Right ventricle myocardium superior (tissue), 1 donor: ENCODE results near the gene TOX3. TPM values are rescaled to one million over a fixed set of nuclear protein-coding genes. Genes with fewer than 3 reads are reported as not detected.

ENCODE experiments used
- ATAC-seq: fragments of 200-7000 bp; cut with Tn5 transposase; one replicate; pipeline ENCODE4 v1.9.1; 2020; ENCODE audit warnings: mild to moderate bottlenecking; ENCODE audit not compliant: poor library complexity
- DNase-seq: peaks from one replicate; pipeline ENCODE4 v3.0.0-alpha.2; 2020
- intact Hi-C: fragments of 100-400 bp; cut with DNase I; formaldehyde crosslinking; loops from one replicate; pipeline ENCODE4 v1.11.2; 2022
- total RNA-seq: library from RNA; stranded (reverse); fragmentation: NEBNext Ultra II Directional; extraction: Animal tissue kit (Norgen Biotek cat#: 25700); gene quantifications from one replicate; pipeline ENCODE4 v1.2.1, GENCODE V29; 2021
- donor health status: DM: no; HTN: yes; CAD: no; lungs with severe emphysema.

The TOX3 gene
- total RNA-seq, 1 donor from 2014 or later, result not detected

GRCh38 chr16:52568983-52569690 is 22.2 kb upstream of the TOX3 start:
- DNase-seq, result no peak
- ATAC-seq, result no peak
- intact Hi-C loops, result no loop called here

GRCh38 chr16:52568495-52568894 is 21.6 kb upstream of the TOX3 start:
- DNase-seq (no peak), ATAC-seq (no peak)
- intact Hi-C loops, result no loop called here

GRCh38 chr16:52567193-52567592 is 20.2 kb upstream of the TOX3 start:
- ATAC-seq (no peak), DNase-seq (no peak)
- intact Hi-C loops, result no loop called here

- intact Hi-C loops, result no loop called here
- DNase-seq (no peak), ATAC-seq (no peak)
These were observed 17.0 kb upstream of the TOX3 start for GRCh38 chr16:52563767-52564611.

GRCh38 chr16:52562770-52563169 is 15.8 kb upstream of the TOX3 start:
- DNase-seq, result no peak
- intact Hi-C loops, result no loop called here
- ATAC-seq, result no peak

- ATAC-seq, result no peak
- intact Hi-C loops, result no loop called here
- no peak for DNase-seq
These were observed 15.2 kb upstream of the TOX3 start for GRCh38 chr16:52561910-52562741.

- no peak for DNase-seq
- intact Hi-C loops, result no loop called here
- no peak for ATAC-seq
These were observed 11.5 kb upstream of the TOX3 start for GRCh38 chr16:52558448-52558847.

- intact Hi-C loops, result no loop called here
- ATAC-seq, result no peak
- no peak for DNase-seq
These were observed 10.3 kb upstream of the TOX3 start for GRCh38 chr16:52557236-52557635.

GRCh38 chr16:52556083-52556482 is 9.1 kb upstream of the TOX3 start:
- no peak for DNase-seq
- intact Hi-C loops, result no loop called here
- no peak for ATAC-seq

- no peak for DNase-seq
- intact Hi-C loops, result no loop called here
- no peak for ATAC-seq
These were observed 8.6 kb upstream of the TOX3 start for GRCh38 chr16:52555572-52555971.

- ATAC-seq (no peak), DNase-seq (no peak)
- intact Hi-C loops, result no loop called here
These were observed 7.4 kb upstream of the TOX3 start for GRCh38 chr16:52554334-52554733.

- intact Hi-C loops, result no loop called here
- ATAC-seq (no peak), DNase-seq (no peak)
These were observed 6.4 kb upstream of the TOX3 start for GRCh38 chr16:52553322-52553721.

- DNase-seq (no peak), ATAC-seq (no peak)
- intact Hi-C loops, result no loop called here
These were observed 5.7 kb upstream of the TOX3 start for GRCh38 chr16:52552643-52553042.

GRCh38 chr16:52549011-52549692 is 2.2 kb upstream of the TOX3 start:
- DNase-seq (no peak), ATAC-seq (no peak)
- intact Hi-C loops, result no loop called here

- intact Hi-C loops, result no loop called here
- no peak for DNase-seq
- ATAC-seq, result no peak
These were observed 1.5 kb upstream of the TOX3 start for GRCh38 chr16:52548261-52549010.

- no peak for DNase-seq
- intact Hi-C loops, result no loop called here
- no peak for ATAC-seq
These were observed 882 bp upstream of the TOX3 start for GRCh38 chr16:52547834-52548215.

GRCh38 chr16:52546291-52547003 is 496 bp downstream of the TOX3 start:
- intact Hi-C loops, result no loop called here
- DNase-seq, result no peak
- ATAC-seq, result no peak

GRCh38 chr16:52545898-52546266 is 1.1 kb downstream of the TOX3 start:
- intact Hi-C loops, result no loop called here
- no peak for ATAC-seq
- DNase-seq, result no peak
